A549 treated with dexamethasone at 1 μM for 4 hours (cell line): ENCODE results near the gene C2orf72. TPM values are rescaled to one million over a fixed set of nuclear protein-coding genes. Genes with fewer than 3 reads are reported as not detected.

ENCODE experiments used
- total RNA-seq: library from RNA; stranded (reverse); fragments of 200-300 nt; extraction: Qiagen RNA extraction; gene quantifications from 5 replicates; pipeline ENCODE4 v1.2.3, GENCODE V29; 2022

Gene C2orf72
- 5.9 to 8.1 TPM (median 6.6 TPM) in 5 replicates for total RNA-seq

DNA sequence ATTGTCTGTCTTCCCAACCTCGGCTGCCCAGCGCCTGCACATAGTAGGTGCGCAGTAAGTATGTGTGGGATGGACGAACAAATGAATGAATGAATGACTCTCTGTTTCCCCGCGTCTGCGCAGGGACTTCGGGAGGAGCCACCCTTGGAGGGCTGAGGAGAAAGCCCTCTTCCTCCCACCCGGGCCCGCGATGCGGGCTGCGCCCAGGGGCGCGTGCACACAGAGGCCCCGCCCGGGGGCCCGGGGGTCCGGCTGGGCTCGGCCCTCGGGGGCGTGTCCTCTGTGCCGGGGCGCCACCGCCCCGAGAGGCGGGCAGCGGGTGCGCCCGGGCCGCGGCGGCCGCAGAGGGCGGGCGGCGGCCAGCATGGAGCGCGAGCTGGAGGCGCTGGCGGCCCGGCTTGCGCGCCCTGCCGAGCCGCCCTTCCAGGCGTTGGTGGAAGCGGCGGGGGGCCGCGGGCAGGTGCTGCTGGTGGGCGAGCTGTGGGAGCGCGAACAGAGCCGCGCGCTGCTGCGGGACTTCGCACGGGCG lies at the start of gene C2orf72:
Gene C2orf72, plus strand, starts transcription at position 322 of the 529 bp plus-strand sequence. Its CDS starts 43 bp downstream, at position 365.

DNA sequence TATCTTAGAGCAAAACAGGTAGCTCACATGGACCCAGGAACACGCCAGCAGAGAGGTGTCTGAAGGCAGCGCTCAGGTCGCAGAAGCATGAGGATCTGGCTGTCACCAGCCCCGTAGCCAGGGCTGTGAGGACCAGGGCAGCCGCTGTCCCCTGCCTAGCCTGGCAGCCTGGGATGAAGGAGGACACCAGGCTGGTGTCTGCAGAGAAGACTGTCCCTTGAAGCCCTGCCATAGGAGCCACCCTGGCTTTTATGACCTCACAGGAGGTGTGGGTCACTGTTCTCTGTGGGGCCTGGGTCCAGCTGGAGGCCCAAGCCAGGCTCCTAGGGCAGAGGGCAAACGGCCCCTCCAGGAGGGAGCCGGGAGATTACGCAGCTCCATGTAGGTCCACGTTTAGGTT lies 41.5 kb upstream of the C2orf72 start, which contains the start of gene SPATA3:
Gene SPATA3, plus strand, starts transcription at position 301 of the 400 bp plus-strand sequence. CDS start 113 bp downstream, outside the sequence.

GRCh38 chr2:231056453-231057416 lies 19.4 kb downstream of the C2orf72 start, which contains the start of gene PSMD1:
Gene PSMD1 (plus strand): TSS chr2:231056867. CDS start chr2:231057026, 159 bp downstream.

Other genes starting within 250 kb of the C2orf72 start
- 68.3 to 79.9 TPM (median 78.4 TPM) in 5 replicates for gene ITM2C, start 172.6 kb upstream of the C2orf72 start, total RNA-seq
- gene GPR55, start 112.3 kb upstream of the C2orf72 start, total RNA-seq = 0.02 TPM in 1 of 5 replicates, not detected in the others
- not detected in 5 replicates for gene SPATA3, start 41.4 kb upstream of the C2orf72 start, total RNA-seq
- 108 to 113 TPM (median 112 TPM) in 5 replicates for gene PSMD1, start 19.3 kb downstream of the C2orf72 start, total RNA-seq
- 0.04 TPM in 1 of 5 replicates, not detected in the others for gene HTR2B, start 87.5 kb downstream of the C2orf72 start, total RNA-seq
- 13.2 to 15.7 TPM (median 14.6 TPM) in 5 replicates for gene ARMC9, start 161.1 kb downstream of the C2orf72 start, total RNA-seq